ENCODE results near the gene MEI4. TPM values are rescaled to one million over a fixed set of nuclear protein-coding genes. Genes with fewer than 3 reads are reported as not detected.

The MEI4 gene
- total RNA-seq, 1 experiment from 2014 or later, result 0.20 TPM

DNA sequence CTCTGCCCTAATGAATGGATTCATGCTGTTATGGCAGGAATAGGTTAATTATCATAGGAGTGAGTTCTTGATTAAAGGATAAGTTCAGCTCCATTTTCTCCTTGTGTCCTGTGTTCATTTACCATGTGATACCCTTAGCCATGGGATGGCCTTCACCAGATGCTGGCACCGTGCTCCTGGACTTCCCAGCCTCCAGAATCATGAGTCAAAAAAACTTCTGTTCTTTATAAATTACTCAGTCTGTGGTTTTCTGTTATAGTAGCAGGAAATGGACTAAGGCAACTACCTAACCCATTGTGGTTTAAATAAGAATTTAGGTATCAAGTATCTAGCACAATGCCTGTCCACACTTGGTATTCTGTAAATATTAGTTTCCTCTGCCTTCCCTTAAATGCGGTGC is 223.5 kb downstream of the MEI4 start:
- ATAC-seq (no peak), DNase-seq (ENCODE audit: low spot score) (no peak)
- H3K4me1 Mint-ChIP-seq, result no peaks in the 10 kb centered on the region
- no peak overlapping the region for H3K4me3 Mint-ChIP-seq
- POLR2A ChIA-PET, result no interaction called here
- H3K9me3 Mint-ChIP-seq, result peaks cover 7% of the 10 kb centered on the region
- H3K27me3 Mint-ChIP-seq (ENCODE audit: low read depth), result no peaks in the 10 kb centered on the region
- CTCF ChIA-PET, result no interaction called here
- no peak overlapping the region for H3K27ac Mint-ChIP-seq
- no peak for TF ChIP-seq RORB (CRISPR knock-in tag; IDR thresholded peaks at IDR 0.05)
- TF ChIP-seq CREM (CRISPR knock-in tag; IDR thresholded peaks at IDR 0.05), result no peak
- TF ChIP-seq IRF2 (CRISPR knock-in tag; IDR thresholded peaks at IDR 0.05; ENCODE audit: borderline replicate concordance, low read depth), result no peak
- no peaks in the 10 kb centered on the region for H3K36me3 Mint-ChIP-seq

DNA sequence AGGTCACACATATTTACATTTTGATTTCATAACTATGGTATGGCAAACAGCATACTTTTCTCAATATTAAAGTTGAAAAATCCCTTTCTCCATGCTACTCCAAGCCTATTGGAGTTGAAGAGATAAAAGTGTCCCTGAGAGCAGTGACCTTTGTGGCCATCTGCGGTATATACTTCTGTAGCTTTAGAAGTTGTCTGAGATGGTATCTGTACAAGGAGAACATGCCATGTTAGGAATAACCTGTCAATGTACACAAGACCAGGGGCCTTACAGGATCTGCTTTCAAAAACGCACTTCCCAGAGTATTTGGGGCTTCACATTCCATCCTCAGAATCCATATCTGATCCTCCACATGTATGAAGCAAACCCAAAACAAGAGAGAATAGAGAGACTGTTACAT is 226.7 kb downstream of the MEI4 start:
- Mint-ChIP-seq H3K36me3 (no peaks in the 10 kb centered on the region), H3K4me1 (no peaks in the 10 kb centered on the region), H3K9me3 (peaks cover 7% of the 10 kb centered on the region), H3K27ac (no peak overlapping the region), H3K27me3 (ENCODE audit: low read depth) (no peaks in the 10 kb centered on the region), H3K4me3 (no peak overlapping the region)
- CTCF ChIA-PET, result no interaction called here
- POLR2A ChIA-PET, result no interaction called here
- TF ChIP-seq, protein P1, sequence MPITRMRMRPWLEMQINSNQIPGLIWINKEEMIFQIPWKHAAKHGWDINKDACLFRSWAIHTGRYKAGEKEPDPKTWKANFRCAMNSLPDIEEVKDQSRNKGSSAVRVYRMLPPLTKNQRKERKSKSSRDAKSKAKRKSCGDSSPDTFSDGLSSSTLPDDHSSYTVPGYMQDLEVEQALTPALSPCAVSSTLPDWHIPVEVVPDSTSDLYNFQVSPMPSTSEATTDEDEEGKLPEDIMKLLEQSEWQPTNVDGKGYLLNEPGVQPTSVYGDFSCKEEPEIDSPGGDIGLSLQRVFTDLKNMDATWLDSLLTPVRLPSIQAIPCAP (CRISPR knock-in tag; IDR thresholded peaks at IDR 0.05), result no peak
- TF ChIP-seq FOXK1 (CRISPR knock-in tag; IDR thresholded peaks at IDR 0.05), result no peak
- TF ChIP-seq, protein P2, sequence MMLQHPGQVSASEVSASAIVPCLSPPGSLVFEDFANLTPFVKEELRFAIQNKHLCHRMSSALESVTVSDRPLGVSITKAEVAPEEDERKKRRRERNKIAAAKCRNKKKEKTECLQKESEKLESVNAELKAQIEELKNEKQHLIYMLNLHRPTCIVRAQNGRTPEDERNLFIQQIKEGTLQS (CRISPR knock-in tag; conservative IDR thresholded peaks at IDR 0.05), result no peak
- no peak for TF ChIP-seq ZBTB21 (CRISPR knock-in tag; IDR thresholded peaks at IDR 0.05; ENCODE audit: borderline replicate concordance)
- TF ChIP-seq, protein P3, sequence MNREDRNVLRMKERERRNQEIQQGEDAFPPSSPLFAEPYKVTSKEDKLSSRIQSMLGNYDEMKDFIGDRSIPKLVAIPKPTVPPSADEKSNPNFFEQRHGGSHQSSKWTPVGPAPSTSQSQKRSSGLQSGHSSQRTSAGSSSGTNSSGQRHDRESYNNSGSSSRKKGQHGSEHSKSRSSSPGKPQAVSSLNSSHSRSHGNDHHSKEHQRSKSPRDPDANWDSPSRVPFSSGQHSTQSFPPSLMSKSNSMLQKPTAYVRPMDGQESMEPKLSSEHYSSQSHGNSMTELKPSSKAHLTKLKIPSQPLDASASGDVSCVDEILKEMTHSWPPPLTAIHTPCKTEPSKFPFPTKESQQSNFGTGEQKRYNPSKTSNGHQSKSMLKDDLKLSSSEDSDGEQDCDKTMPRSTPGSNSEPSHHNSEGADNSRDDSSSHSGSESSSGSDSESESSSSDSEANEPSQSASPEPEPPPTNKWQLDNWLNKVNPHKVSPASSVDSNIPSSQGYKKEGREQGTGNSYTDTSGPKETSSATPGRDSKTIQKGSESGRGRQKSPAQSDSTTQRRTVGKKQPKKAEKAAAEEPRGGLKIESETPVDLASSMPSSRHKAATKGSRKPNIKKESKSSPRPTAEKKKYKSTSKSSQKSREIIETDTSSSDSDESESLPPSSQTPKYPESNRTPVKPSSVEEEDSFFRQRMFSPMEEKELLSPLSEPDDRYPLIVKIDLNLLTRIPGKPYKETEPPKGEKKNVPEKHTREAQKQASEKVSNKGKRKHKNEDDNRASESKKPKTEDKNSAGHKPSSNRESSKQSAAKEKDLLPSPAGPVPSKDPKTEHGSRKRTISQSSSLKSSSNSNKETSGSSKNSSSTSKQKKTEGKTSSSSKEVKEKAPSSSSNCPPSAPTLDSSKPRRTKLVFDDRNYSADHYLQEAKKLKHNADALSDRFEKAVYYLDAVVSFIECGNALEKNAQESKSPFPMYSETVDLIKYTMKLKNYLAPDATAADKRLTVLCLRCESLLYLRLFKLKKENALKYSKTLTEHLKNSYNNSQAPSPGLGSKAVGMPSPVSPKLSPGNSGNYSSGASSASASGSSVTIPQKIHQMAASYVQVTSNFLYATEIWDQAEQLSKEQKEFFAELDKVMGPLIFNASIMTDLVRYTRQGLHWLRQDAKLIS (CRISPR knock-in tag; IDR thresholded peaks at IDR 0.05; ENCODE audit: borderline replicate concordance), result no peak
- TF ChIP-seq SMAD4 (CRISPR knock-in tag; IDR thresholded peaks at IDR 0.05), result no peak
- DNase-seq (ENCODE audit: low spot score) (no peak), ATAC-seq (no peak)

DNA sequence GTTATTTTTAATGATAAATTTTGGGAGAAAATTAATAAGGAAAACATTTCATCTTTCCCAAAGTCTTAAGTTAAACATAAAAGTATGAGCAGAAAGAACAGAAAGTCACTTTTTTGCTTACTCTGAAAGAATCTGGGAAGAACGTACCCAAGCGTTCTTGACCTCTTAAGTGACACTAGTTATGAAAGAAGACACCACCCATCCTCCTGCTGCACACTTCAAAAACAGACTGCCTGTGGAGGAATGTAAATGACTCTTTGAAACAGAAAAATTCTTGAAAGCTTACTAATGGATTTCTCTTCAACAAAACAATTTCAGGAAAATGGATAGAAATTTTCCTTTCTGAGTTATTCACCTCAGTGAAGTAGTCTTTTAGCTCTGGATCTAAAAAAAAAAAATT is 227.7 kb downstream of the MEI4 start:
- H3K9me3 Mint-ChIP-seq, result 0 out of 2 replicates have a peak, but pooled peaks cover 3% of the 10 kb centered on the region
- H3K27me3 Mint-ChIP-seq (ENCODE audit: low read depth), result no peaks in the 10 kb centered on the region
- no peaks in the 10 kb centered on the region for H3K36me3 Mint-ChIP-seq
- CTCF ChIA-PET, result no interaction called here
- POLR2A ChIA-PET, result no interaction called here
- no peak overlapping the region for H3K4me3 Mint-ChIP-seq
- ATAC-seq (no peak), DNase-seq (ENCODE audit: low spot score) (no peak)
- no peak overlapping the region for H3K27ac Mint-ChIP-seq
- no peaks in the 10 kb centered on the region for H3K4me1 Mint-ChIP-seq
- TF ChIP-seq, protein P4, sequence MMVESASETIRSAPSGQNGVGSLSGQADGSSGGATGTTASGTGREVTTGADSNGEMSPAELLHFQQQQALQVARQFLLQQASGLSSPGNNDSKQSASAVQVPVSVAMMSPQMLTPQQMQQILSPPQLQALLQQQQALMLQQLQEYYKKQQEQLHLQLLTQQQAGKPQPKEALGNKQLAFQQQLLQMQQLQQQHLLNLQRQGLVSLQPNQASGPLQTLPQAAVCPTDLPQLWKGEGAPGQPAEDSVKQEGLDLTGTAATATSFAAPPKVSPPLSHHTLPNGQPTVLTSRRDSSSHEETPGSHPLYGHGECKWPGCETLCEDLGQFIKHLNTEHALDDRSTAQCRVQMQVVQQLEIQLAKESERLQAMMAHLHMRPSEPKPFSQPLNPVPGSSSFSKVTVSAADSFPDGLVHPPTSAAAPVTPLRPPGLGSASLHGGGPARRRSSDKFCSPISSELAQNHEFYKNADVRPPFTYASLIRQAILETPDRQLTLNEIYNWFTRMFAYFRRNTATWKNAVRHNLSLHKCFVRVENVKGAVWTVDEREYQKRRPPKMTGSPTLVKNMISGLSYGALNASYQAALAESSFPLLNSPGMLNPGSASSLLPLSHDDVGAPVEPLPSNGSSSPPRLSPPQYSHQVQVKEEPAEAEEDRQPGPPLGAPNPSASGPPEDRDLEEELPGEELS (CRISPR knock-in tag; IDR thresholded peaks at IDR 0.05), result no peak
- TF ChIP-seq, protein P5, sequence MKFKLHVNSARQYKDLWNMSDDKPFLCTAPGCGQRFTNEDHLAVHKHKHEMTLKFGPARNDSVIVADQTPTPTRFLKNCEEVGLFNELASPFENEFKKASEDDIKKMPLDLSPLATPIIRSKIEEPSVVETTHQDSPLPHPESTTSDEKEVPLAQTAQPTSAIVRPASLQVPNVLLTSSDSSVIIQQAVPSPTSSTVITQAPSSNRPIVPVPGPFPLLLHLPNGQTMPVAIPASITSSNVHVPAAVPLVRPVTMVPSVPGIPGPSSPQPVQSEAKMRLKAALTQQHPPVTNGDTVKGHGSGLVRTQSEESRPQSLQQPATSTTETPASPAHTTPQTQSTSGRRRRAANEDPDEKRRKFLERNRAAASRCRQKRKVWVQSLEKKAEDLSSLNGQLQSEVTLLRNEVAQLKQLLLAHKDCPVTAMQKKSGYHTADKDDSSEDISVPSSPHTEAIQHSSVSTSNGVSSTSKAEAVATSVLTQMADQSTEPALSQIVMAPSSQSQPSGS (CRISPR knock-in tag; IDR thresholded peaks at IDR 0.05; ENCODE audit: borderline replicate concordance, low read depth), result no peak
- TF ChIP-seq, protein P6, sequence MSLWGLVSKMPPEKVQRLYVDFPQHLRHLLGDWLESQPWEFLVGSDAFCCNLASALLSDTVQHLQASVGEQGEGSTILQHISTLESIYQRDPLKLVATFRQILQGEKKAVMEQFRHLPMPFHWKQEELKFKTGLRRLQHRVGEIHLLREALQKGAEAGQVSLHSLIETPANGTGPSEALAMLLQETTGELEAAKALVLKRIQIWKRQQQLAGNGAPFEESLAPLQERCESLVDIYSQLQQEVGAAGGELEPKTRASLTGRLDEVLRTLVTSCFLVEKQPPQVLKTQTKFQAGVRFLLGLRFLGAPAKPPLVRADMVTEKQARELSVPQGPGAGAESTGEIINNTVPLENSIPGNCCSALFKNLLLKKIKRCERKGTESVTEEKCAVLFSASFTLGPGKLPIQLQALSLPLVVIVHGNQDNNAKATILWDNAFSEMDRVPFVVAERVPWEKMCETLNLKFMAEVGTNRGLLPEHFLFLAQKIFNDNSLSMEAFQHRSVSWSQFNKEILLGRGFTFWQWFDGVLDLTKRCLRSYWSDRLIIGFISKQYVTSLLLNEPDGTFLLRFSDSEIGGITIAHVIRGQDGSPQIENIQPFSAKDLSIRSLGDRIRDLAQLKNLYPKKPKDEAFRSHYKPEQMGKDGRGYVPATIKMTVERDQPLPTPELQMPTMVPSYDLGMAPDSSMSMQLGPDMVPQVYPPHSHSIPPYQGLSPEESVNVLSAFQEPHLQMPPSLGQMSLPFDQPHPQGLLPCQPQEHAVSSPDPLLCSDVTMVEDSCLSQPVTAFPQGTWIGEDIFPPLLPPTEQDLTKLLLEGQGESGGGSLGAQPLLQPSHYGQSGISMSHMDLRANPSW (CRISPR knock-in tag; conservative IDR thresholded peaks at IDR 0.05; ENCODE audit: low read depth), result no peak
- TF ChIP-seq GTF2I (CRISPR knock-in tag; conservative IDR thresholded peaks at IDR 0.05), result no peak
- TF ChIP-seq, protein P1 (CRISPR knock-in tag; IDR thresholded peaks at IDR 0.05), result no peak
- no peak for TF ChIP-seq SOX15 (CRISPR knock-in tag; IDR thresholded peaks at IDR 0.05)
- TF ChIP-seq ATF1 (CRISPR knock-in tag; IDR thresholded peaks at IDR 0.05), result no peak
- TF ChIP-seq, protein P2 (CRISPR knock-in tag; conservative IDR thresholded peaks at IDR 0.05), result no peak
- no peak for TF ChIP-seq NFE2L1 (CRISPR knock-in tag; IDR thresholded peaks at IDR 0.05)
- TF ChIP-seq, protein P7, sequence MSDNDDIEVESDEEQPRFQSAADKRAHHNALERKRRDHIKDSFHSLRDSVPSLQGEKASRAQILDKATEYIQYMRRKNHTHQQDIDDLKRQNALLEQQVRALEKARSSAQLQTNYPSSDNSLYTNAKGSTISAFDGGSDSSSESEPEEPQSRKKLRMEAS (CRISPR knock-in tag; IDR thresholded peaks at IDR 0.05), result no peak
- no peak for TF ChIP-seq TEAD1 (CRISPR knock-in tag; IDR thresholded peaks at IDR 0.05)
- no peak for TF ChIP-seq JUN (CRISPR knock-in tag; IDR thresholded peaks at IDR 0.05)
- TF ChIP-seq TP53 (CRISPR knock-in tag; IDR thresholded peaks at IDR 0.05), result no peak
- TF ChIP-seq CBFB (CRISPR knock-in tag; IDR thresholded peaks at IDR 0.05; ENCODE audit: low read depth), result no peak

Measured in WTC11 (cell line).